ENCODE measurements around the gene SORCS3. TPM values are rescaled to one million over a fixed set of nuclear protein-coding genes. Genes with fewer than 3 reads are reported as not detected.

The SORCS3 gene
- total RNA-seq, 1 experiment from 2014 or later = not detected

GRCh38 chr10:105025092-105025491 lies 384.0 kb downstream of the SORCS3 start:
- BruUV-seq (replicated peaks) = no TSS peak

More at GRCh38 chr10:105025092-105025491, 384.0 kb downstream of the SORCS3 start:
- RAD21 ChIA-PET (ENCODE audit: low non-redundant PET in 1 of 2, low total read pairs in 2 of 2, uncharacterized antibody in 2 of 2, unreplicated experiment in 2 of 2) = no interaction called here
- H3K9ac ChIP-seq (ENCODE audit: low read length) = no peak overlapping the region
- H3K9me3 ChIP-seq (ENCODE audit: control insufficient read depth in 1 of 2, insufficient read depth in 1 of 2, low read depth in 1 of 2, low read length in 2 of 2) = no peaks in the 10 kb centered on the region
- H3K4me2 ChIP-seq (ENCODE audit: low read length) = no peak overlapping the region
- no peaks in the 10 kb centered on the region for H3K9me2 ChIP-seq (ENCODE audit: insufficient read depth)
- CTCF ChIA-PET = no interaction called here
- POLR2A ChIA-PET = no interaction called here
- H4K20me1 ChIP-seq (ENCODE audit: insufficient read depth) = no peaks in the 10 kb centered on the region
- H3K4me1 ChIP-seq (ENCODE audit: control insufficient read depth in 1 of 2, insufficient read depth in 2 of 2, low read length in 2 of 2) = no peaks in the 10 kb centered on the region
- no peak overlapping the region for H3K27ac ChIP-seq (ENCODE audit: low read depth, low read length)
- intact Hi-C loops (cut with micrococcal nuclease) = no loop called here
- DNase-seq (ENCODE audit: low read depth, low spot score) (no peak), ATAC-seq (no peak)
- H3K36me3 ChIP-seq (ENCODE audit: control insufficient read depth in 1 of 2, insufficient read depth in 2 of 2, low read length in 2 of 2) = no peaks in the 10 kb centered on the region
- H3K79me2 ChIP-seq (ENCODE audit: insufficient read depth, low read length) = no peaks in the 10 kb centered on the region
- no peak overlapping the region for H3K4me3 ChIP-seq (replicated peaks in 1 of 2; ENCODE audit: low read depth in 1 of 2, low read length in 2 of 2)
- H3K27me3 ChIP-seq (ENCODE audit: insufficient read depth, low read length) = peaks cover 13% of the 10 kb centered on the region; the same call in 1 of the 2 replicates
- TF ChIP-seq SIN3A (IDR thresholded peaks at IDR 0.05; ENCODE audit: low read depth) (no peak), ZFX (IDR thresholded peaks at IDR 0.05) (no peak), ZBTB33 (IDR thresholded peaks at IDR 0.05; ENCODE audit: extremely low read depth, insufficient replicate concordance, low read length) (no peak), EZH2phosphoT487 (IDR thresholded peaks at IDR 0.05; ENCODE audit: borderline replicate concordance) (no peak), CTCF (IDR thresholded peaks at IDR 0.05 in 2 of 3, conservative IDR thresholded peaks at IDR 0.05 in 1 of 3; ENCODE audit: borderline replicate concordance in 1 of 3, insufficient read depth in 1 of 3, low read depth in 2 of 3, low read length in 2 of 3) (no peak), REST (IDR thresholded peaks at IDR 0.05; ENCODE audit: low read depth) (no peak), ATF3 (IDR thresholded peaks at IDR 0.05) (no peak), CBX3 (IDR thresholded peaks at IDR 0.05; ENCODE audit: low read depth) (no peak), SP1 (IDR thresholded peaks at IDR 0.05; ENCODE audit: low read depth) (no peak), YY1 (IDR thresholded peaks at IDR 0.05; ENCODE audit: extremely low read depth, insufficient replicate concordance, low read depth, low read length) (no peak), RAD21 (IDR thresholded peaks at IDR 0.05; ENCODE audit: low read depth) (no peak), SRF (IDR thresholded peaks at IDR 0.05; ENCODE audit: low read depth) (no peak), EGR1 (IDR thresholded peaks at IDR 0.05; ENCODE audit: low read depth) (no peak), TCF7L2 (IDR thresholded peaks at IDR 0.05; ENCODE audit: borderline replicate concordance, extremely low read depth, insufficient read depth, insufficient read length) (no peak), FOSL1 (IDR thresholded peaks at IDR 0.05; ENCODE audit: low read depth) (no peak), CEBPB (IDR thresholded peaks at IDR 0.05; ENCODE audit: low read depth) (no peak), EZH2 (IDR thresholded peaks at IDR 0.05) (no peak), POLR2AphosphoS5 (IDR thresholded peaks at IDR 0.05; ENCODE audit: low read depth, low read length) (no peak), ZNF274 (IDR thresholded peaks at IDR 0.05; ENCODE audit: low read depth, low read length) (no peak), MAX (IDR thresholded peaks at IDR 0.05) (no peak)
- H2AFZ ChIP-seq (ENCODE audit: low read depth, low read length, poor library complexity, severe bottlenecking) = no peak overlapping the region
